KMS-11 (cell line): ENCODE measurements around the gene MAPK1.
"Not testable (repeated sequence)": the region's sequence is repeated elsewhere in the genome, so short reads cannot be mapped to it uniquely, and the experiment has no call there.

Experiments used
- H2AFZ ChIP-seq: fragments of 200-600 bp; sonication (generic); 2 replicates; pipeline ENCODE4 v1.6.1; 2016; ENCODE audit warnings: antibody characterized with exemption, mixed run types, low read depth
- H3K27ac ChIP-seq: fragments of 200-600 bp; sonication (generic); 2 replicates; pipeline ENCODE4 v1.6.1; 2016; ENCODE audit warnings: mild to moderate bottlenecking, mixed run types
- H3K27me3 ChIP-seq: fragments of 200-600 bp; sonication (generic); 2 replicates; pipeline ENCODE4 v1.6.1; 2017; ENCODE audit warnings: mild to moderate bottlenecking, low read depth, mixed run types, moderate library complexity; ENCODE audit not compliant: insufficient read depth
- H3K36me3 ChIP-seq: fragments of 200-600 bp; sonication (generic); 2 replicates; pipeline ENCODE4 v1.6.1; 2017; ENCODE audit warnings: mild to moderate bottlenecking, mixed run types; ENCODE audit not compliant: insufficient read depth
- H3K4me1 ChIP-seq: fragments of 200-600 bp; sonication (generic); 2 replicates; pipeline ENCODE4 v1.6.1; 2016; ENCODE audit warnings: mild to moderate bottlenecking, low read depth, mixed run types; ENCODE audit not compliant: poor library complexity, severe bottlenecking
- H3K4me2 ChIP-seq: fragments of 200-600 bp; sonication (generic); 2 replicates; pipeline ENCODE4 v1.7.0; 2016; ENCODE audit warnings: mild to moderate bottlenecking, mixed run types
- H3K4me3 ChIP-seq: fragments of 200-600 bp; sonication (generic); IDR thresholded peaks from 2 replicates; pipeline ENCODE4 v1.6.1; 2017; ENCODE audit warnings: low read depth, low read length, mixed read lengths; ENCODE audit not compliant: insufficient read depth
- H3K79me2 ChIP-seq: fragments of 200-600 bp; sonication (generic); 2 replicates; pipeline ENCODE4 v1.6.1; 2016; ENCODE audit warnings: low read depth, mixed run types; ENCODE audit not compliant: insufficient read depth
- H3K9ac ChIP-seq: fragments of 200-600 bp; sonication (generic); 2 replicates; pipeline ENCODE4 v1.6.1; 2016; ENCODE audit warnings: mild to moderate bottlenecking, mixed run types
- H4K20me1 ChIP-seq: fragments of 200-600 bp; sonication (generic); 2 replicates; pipeline ENCODE4 v1.6.1; 2016; ENCODE audit warnings: mild to moderate bottlenecking, mixed run types; ENCODE audit not compliant: insufficient read depth
- TF ChIP-seq, protein P1 (sequence below): fragments of 200-600 bp; sonication (generic); conservative IDR thresholded peaks from 2 replicates; pipeline ENCODE4 v1.6.1; 2017; ENCODE audit warnings: low read depth, mild to moderate bottlenecking, antibody characterized with exemption, low read length, moderate library complexity, mixed read lengths

The MAPK1 gene

DNA sequence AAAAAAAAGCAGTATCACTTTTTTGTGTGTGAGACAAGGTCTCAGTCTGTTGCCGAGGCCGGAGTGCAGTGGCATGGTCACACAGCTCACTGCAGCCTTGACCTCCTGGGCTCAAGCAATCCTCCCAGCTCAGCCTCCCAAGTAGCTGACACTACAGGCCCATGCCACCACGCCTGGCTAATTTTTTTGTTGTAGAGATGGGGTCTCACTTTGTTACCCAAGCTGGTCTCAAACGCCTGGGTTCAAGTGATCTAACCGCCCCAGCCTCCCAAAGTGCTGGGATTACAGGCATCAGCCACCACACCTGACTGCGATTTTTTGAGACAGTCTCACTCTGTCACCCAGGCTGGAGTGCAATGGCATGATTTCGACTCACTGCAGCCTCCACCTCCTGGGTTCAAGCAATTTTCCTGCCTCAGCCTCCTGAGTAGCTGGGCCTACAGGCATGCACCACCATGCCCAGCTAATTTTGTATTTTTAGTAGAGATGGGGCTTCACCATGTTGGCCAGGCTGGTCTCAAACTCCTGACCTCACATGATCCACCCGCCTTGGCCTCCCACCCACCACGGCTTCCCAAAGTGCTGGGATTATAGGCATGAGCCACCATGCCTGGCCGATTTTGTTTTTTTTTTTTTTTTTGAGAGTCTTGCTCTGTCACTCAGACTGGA lies 147.1 kb downstream of the MAPK1 start:
- H3K4me2 ChIP-seq, H3K36me3 ChIP-seq, H2AFZ ChIP-seq, H3K4me3 ChIP-seq, H4K20me1 ChIP-seq, H3K9ac ChIP-seq, H3K79me2 ChIP-seq, H3K27me3 ChIP-seq, H3K27ac ChIP-seq, H3K4me1 ChIP-seq: not testable (repeated sequence)

DNA sequence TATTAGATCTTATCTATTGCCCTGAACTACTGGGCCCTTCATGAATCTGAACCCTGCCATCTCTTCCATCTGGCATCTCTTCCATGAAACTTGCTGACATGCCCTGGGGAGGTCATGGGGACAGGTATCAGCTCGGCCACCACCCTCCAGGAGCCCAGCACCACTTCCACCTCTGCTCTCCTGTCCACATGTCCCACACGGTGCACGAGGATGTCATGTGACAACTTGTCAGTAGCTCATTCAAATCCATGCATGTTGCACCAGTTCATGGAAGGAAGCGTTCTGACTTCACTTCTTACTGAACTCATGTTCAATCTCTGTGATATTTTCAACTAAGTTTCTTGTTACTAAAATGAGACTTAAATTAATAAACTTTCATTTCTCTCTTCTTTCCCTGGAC lies 148.4 kb downstream of the MAPK1 start:
- Histone ChIP-seq H3K4me1 (peaks cover 7% of the 10 kb centered on the region), H3K4me2 (no peak overlapping the region)

DNA sequence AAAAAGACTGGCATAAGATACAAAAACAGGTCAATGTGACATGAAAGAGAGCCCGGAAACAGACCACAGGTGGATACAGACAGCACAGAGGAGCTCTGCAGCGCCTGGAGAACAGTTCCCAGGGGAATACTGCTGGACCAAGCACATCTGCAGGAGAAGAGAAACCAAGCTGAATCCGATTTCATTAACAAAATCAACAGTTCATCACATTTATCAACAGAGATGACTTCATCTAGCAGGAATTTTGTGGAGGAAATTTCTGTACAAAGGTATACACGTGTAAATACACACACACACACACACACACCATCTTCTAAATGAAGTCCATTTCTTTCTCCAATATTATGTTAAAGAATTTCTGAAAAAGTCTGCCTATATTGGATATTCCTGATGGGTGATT lies 148.9 kb downstream of the MAPK1 start:
- TF ChIP-seq, protein P1, sequence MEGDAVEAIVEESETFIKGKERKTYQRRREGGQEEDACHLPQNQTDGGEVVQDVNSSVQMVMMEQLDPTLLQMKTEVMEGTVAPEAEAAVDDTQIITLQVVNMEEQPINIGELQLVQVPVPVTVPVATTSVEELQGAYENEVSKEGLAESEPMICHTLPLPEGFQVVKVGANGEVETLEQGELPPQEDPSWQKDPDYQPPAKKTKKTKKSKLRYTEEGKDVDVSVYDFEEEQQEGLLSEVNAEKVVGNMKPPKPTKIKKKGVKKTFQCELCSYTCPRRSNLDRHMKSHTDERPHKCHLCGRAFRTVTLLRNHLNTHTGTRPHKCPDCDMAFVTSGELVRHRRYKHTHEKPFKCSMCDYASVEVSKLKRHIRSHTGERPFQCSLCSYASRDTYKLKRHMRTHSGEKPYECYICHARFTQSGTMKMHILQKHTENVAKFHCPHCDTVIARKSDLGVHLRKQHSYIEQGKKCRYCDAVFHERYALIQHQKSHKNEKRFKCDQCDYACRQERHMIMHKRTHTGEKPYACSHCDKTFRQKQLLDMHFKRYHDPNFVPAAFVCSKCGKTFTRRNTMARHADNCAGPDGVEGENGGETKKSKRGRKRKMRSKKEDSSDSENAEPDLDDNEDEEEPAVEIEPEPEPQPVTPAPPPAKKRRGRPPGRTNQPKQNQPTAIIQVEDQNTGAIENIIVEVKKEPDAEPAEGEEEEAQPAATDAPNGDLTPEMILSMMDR: no peak
- Histone ChIP-seq H3K9ac (no peak overlapping the region), H3K27me3 (no peaks in the 10 kb centered on the region), H3K36me3 (no peaks in the 10 kb centered on the region), H3K4me2 (no peak overlapping the region), H3K4me3 (no peak overlapping the region), H3K27ac (no peak overlapping the region), H4K20me1 (no peaks in the 10 kb centered on the region), H3K79me2 (no peaks in the 10 kb centered on the region), H3K4me1 (peaks cover 10% of the 10 kb centered on the region), H2AFZ (no peak overlapping the region)

More for the DNA sequence above, 148.4 kb downstream of the MAPK1 start:
- TF ChIP-seq, protein P1: no peak
- no peaks in the 10 kb centered on the region for H3K27me3 ChIP-seq
- no peaks in the 10 kb centered on the region for H3K36me3 ChIP-seq
- no peak overlapping the region for H2AFZ ChIP-seq
- no peak overlapping the region for H3K4me3 ChIP-seq
- H3K27ac ChIP-seq: no peak overlapping the region
- H4K20me1 ChIP-seq: no peaks in the 10 kb centered on the region
- H3K79me2 ChIP-seq: no peaks in the 10 kb centered on the region
- H3K9ac ChIP-seq: no peak overlapping the region

DNA sequence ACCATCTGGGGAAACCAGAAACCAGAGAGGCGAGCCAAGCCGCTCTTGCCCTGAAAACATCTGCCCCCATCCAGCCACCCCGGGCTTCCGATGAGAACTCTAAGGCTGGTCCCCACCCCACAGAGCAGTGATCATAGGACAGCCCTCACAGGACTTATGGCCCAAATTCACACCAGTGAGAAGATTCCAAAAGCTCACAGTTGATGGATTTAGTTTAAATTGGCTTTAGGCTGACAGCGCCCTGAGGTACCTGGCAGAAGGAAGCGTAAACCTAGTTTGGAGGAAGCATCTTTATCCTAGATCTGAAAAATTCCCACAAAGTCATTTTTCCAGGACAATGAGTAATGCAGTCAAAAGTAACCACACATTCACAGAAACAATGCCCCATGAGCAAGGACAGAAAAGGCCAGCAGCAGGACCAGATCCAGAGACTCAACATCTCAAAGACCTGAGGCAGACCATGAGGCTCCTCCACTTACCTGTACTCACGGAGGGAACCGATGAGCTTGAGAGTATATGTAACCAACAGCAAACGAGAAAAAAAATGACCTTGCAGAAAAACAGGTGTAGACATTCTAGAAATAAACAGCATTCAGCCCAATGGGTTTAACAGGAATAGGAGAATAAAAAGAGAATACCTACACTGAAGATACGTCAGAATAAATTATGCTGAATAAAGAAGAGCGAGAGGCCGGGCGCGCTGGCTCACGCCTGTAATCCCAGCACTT lies 150.9 kb downstream of the MAPK1 start:
- not testable (repeated sequence) for H3K9ac ChIP-seq, H3K79me2 ChIP-seq, H3K27ac ChIP-seq, H3K4me2 ChIP-seq, H3K4me3 ChIP-seq, H3K27me3 ChIP-seq, H3K36me3 ChIP-seq, H4K20me1 ChIP-seq, H2AFZ ChIP-seq
- H3K4me1 ChIP-seq: peaks cover 18% of the 10 kb centered on the region

DNA sequence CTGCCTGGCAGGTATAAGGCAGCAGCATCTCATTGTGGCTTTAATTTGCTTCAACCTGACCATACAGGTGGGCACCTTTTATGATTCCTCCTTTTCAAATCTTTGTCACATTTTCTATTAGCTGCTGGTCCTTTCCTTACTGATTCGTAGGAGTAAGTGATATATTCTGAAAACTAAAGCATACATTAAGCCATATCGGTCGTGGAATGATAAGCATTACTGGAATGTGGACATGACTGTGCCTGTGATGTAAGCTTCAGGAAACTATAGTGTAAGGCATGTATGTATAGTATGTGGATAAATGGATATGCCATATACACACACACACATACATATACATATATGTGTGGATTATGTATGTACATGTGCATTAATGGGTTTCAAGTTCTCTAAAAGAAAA lies 152.7 kb downstream of the MAPK1 start:
- no peaks in the 10 kb centered on the region for H4K20me1 ChIP-seq

More for the DNA sequence above, 152.7 kb downstream of the MAPK1 start:
- no peak overlapping the region for H3K9ac ChIP-seq
- H3K27me3 ChIP-seq: no peaks in the 10 kb centered on the region
- H3K4me3 ChIP-seq: no peak overlapping the region
- H3K4me2 ChIP-seq: no peak overlapping the region
- no peaks in the 10 kb centered on the region for H3K36me3 ChIP-seq
- no peak overlapping the region for H3K27ac ChIP-seq
- TF ChIP-seq, protein P1: no peak
- H3K4me1 ChIP-seq: peaks cover 18% of the 10 kb centered on the region
- no peaks in the 10 kb centered on the region for H3K79me2 ChIP-seq
- no peak overlapping the region for H2AFZ ChIP-seq
